Stimulated activated CD4-positive, alpha-beta T cell treated with anti-CD3 and anti-CD28 coated beads, Interleukin-4, amount 100 ng/mL, for 1 hour (primary cell): Measurements from ENCODE around the gene TIAM1.

Experiments
- DNase-seq: peaks from one replicate; pipeline ENCODE4 v3.0.0-alpha.2; 2020

The TIAM1 gene

GRCh38 chr21:31351960-31352359, 7.9 kb upstream of the TIAM1 start:
- DNase-seq, result no peak

- DNase-seq, result no peak
These were observed 7.4 kb upstream of the TIAM1 start for GRCh38 chr21:31351438-31351837.

- no peak for DNase-seq
These were observed 5.1 kb upstream of the TIAM1 start for GRCh38 chr21:31349208-31349607.

DNA sequence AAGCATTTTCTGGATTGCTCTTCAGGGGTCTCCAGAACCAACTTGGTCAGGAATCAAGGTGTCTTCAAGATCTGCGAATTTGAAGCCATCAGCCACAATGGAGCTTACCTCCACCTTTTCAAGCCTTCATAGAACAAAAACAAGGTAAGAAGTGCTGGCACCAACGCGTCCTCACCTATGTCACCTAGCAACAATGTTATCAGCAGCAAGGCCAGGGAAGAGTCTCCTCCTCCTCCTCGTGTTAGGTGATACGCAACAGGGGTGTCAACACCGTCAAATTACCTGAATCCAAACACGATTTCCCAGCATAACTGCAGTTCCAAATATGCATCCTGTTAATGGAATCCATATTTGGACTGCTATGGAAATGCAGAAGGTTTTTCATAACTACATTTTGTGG, 4.1 kb upstream of the TIAM1 start:
- DNase-seq, result no peak

- DNase-seq, result no peak
These were observed 3.5 kb upstream of the TIAM1 start for GRCh38 chr21:31347435-31348032.

DNA sequence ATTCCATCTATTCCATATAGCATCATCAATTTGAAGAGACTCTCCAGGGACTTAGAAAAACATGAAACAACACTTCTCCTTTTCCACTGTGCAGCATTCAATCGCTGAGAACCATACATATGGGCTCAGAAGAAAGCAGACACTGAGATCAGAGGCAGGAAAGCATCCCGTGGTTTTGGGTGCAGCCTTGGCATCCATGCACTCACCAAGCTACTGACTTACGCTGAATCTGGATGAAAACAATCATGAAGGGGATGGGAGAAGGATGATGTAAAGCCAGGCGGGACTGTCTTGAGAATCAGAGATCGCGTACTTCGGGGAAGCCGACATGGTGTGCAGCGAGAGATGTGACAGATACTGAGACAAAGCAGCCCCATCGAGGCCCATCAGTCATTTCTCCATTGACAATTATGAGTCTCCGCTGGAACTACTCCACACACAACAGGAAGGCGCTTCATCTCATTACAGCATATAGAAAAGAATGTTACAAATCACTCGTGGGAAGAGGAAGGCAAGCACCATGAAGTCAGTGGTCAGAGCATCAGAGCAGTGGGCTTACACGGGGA, 2.3 kb upstream of the TIAM1 start:
- no peak for DNase-seq

GRCh38 chr21:31345136-31345535, 1.1 kb upstream of the TIAM1 start:
- no peak for DNase-seq

DNA sequence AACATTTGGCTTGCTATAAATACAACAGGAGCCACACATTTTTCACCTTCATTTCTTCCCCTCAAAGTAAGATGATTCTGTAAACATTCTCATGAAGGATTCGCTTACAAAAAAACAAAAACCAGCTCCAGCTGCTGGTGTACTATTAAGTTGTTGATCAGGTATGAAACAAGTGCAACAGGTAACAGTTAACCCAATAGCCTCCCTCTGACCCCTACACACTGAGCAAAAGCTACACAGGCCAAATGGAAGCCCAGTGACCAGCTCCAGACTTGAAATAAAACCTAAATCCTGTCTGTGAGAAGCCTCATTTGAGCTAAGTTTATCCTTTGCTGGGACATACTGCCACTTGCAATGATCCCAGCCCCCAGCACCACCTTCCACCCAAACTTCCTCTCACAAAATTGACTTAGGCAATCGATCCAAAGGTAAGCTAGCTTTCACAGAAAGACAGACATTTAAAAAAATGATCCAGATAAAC, 991 bp downstream of the TIAM1 start:
- no peak for DNase-seq

- no peak for DNase-seq
These were observed 1.7 kb downstream of the TIAM1 start for GRCh38 chr21:31342348-31342747.

- no peak for DNase-seq
These were observed 3.0 kb downstream of the TIAM1 start for GRCh38 chr21:31340942-31341487.

DNA sequence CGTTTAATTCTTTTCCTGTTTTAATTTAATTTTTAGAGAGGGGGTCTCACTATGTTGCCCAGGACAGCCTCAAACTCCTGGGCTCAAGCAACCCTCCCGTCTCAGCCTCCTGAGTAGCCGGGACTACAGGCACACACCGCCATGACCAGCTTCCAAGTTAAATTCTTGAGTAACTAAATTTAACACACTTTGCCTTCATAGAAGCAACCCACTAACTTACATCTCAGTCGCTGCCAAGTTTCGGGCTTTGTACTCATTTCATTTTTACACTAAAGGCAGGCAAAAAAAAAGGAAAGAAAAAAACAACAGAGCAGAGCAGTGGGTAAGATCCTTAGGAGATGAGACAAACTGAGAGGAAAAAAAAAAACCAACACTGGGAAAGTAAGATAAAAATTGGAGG, 3.5 kb downstream of the TIAM1 start:
- DNase-seq, result no peak

GRCh38 chr21:31339721-31340120, 4.3 kb downstream of the TIAM1 start:
- DNase-seq, result no peak

DNA sequence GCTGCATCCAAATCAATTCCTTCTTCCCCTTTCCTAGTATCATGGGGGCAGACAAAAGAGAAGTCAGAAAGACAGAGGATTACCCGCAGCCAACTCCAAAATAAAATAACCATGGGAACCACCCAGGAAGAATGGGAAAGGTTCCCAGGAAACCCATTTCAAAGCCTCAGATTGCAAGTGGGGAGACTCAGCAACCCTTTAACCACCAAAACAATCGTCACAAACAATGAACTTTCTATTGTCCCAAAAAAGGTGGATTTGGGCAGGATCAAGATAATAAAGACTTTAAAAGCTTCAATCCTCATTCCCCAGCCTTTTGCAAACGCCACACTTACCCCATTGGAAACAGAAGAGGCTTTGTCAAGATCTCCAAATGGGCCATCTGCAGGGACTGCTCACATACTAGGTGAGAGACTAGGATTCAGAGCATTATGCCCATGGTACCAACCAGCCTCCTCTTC, 5.1 kb downstream of the TIAM1 start:
- no peak for DNase-seq

DNA sequence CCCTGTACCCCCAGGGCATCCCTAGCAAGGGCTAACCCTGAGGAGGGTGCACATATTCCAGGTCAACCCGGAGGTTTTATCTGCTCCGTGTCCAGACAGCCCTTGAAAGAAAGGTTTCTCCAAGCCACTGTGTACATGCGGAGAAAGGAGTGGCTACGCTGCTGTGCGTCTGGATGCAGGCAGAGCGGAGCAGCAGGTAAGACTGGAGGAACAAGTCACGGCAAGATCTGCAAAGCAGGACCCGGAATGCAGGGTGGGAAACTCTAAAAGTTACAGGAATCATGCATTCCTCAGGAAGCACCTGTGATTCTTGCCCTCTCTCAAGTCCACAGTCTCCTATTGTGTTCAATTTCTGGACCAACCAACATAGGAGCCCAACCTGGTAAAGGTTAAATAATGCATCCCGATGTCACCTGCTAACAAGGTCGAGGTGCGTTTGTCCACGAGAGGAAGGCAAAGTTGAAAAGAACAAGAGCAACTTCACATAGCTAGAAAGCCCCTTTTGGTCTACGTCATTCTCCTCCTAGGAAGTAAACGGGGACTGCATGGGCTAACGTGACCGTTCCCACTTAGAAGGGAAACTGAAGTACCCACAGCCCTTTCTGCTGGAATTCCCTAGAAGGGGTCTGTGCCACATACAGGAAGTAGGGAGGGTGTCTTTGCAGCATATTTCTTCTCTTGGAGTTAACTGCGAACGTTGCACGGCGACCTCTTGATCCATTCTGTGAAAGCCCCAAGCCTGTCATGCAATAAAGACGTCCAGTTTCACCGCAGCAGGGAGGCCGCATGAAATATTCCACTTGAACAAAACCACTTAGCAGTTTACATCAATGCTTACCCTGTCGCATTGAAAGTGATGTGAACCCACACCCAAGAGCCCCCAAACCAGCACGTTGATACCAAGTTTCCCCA, 5.8 kb downstream of the TIAM1 start:
- DNase-seq, result no peak

DNA sequence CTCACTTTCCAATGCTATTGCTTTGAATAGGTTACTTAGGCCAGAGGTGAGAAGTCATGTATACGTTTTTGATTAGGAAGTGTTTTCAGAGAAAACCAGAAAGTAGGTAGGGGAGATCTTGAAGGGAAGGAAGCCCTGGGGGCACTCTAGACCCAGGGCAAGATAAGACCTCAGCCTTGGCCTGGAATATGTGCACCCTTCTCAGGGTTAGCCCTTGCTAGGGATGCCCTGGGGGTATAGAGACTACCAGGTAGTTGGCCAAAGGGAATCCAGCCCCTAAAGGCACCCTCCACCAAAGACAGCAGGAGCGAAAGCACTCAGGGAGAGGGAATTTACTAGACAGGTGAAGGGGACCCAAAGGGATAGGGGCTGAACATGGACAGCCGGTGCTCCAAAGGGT, 7.0 kb downstream of the TIAM1 start:
- DNase-seq, result no peak

DNA sequence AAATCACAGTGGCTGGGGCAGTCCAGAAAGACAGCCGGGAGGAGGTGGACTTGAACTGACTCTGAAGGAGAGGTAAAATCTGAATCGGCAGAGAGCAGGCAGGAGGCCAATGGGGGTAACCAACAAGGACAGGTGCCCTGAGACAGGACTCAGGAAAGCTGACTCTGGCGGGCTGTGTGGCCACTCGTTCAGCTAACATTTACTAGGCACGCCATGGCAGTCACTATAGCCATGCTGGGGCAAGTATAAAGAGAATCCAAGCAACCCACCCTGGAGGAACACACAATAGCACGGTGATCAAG, 7.4 kb downstream of the TIAM1 start:
- no peak for DNase-seq

DNA sequence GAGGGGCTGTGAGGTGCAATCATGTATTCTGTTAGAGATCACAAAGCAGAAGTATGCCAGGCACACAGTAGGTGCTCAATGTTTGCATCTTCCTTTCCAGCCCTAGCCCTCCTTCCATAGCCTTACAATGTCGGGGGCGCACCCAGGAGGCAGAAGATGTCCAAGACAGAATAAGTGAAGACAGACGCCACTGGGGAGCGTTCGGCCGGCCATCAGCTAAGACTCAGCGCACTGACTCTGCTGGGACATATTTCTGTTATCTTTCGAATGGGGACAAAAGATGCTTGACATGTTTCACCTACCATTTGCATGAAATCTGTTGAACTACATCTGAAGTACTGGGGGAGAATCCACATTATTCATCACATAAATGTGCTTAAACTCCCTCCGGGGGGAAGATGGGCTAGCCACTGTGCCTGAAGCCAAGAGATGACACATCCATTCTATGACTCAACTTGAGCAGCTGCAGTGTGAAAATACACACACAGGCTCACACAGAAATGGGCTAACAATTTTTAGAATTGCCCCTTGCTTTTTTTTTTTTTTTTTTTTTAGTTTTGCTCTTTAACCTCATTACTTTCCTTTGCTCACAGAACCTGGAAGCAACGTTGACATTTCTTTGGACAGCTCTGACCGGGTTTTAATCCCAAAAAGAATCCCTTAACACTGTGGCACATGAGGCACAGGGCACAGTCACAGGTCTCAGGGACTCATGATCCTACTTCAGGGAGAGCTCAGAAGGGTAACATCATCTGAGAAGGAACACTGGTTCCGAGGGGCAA, 7.9 kb downstream of the TIAM1 start:
- DNase-seq, result no peak

GRCh38 chr21:31334648-31335121, 9.4 kb downstream of the TIAM1 start:
- DNase-seq, result no peak

- no peak for DNase-seq
These were observed 11.5 kb downstream of the TIAM1 start for GRCh38 chr21:31332525-31332924.

GRCh38 chr21:31331231-31331630, 12.8 kb downstream of the TIAM1 start:
- DNase-seq, result no peak

DNA sequence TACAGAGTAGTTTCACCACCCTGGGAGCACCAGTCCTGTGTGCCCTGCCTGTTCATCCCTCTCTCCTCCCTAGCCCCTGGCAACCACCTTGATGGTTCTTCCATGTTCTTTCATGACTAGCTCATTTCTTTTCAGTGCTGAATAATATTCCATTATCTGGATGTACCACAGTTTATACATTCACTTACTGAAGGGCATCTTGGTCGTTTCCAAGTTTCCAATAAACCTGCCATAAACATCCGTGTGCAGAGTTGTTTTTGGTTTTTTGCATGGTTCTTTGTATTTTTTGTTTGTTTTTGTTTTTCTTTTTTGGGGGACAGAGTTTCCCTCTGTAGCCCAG, 13.9 kb downstream of the TIAM1 start:
- no peak for DNase-seq

GRCh38 chr21:31329456-31330143, 14.5 kb downstream of the TIAM1 start:
- DNase-seq, result no peak
